HG03521 (cell line): ENCODE data around the gene TMEM120B.

ENCODE experiments used
- ATAC-seq: cut with Tn5 transposase; IDR thresholded peaks from one replicate; pipeline ENCODE4 v1.9.1; 2021; ENCODE audit warnings: mild to moderate bottlenecking, moderate library complexity; ENCODE audit not compliant: unreplicated experiment

The TMEM120B gene

DNA sequence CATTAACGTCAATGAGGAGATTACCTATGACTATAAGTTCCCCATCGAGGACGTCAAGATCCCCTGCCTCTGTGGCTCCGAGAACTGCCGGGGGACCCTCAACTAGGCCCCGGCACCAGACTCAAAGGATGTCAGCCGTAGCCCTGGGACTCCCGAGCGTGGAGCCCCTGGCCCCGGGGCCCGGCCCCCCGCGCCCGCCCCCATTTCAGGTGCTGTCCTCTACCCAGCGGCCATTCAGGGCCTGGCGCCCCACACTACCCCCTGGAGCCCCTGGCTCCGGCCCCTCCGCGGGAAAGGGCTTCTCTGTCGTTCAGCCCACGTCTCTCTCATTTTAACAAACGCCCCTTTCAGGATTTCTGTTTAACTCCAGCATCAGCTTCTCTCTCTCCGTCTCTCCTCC lies 117.6 kb downstream of the TMEM120B start:
- ATAC-seq = no peak

DNA sequence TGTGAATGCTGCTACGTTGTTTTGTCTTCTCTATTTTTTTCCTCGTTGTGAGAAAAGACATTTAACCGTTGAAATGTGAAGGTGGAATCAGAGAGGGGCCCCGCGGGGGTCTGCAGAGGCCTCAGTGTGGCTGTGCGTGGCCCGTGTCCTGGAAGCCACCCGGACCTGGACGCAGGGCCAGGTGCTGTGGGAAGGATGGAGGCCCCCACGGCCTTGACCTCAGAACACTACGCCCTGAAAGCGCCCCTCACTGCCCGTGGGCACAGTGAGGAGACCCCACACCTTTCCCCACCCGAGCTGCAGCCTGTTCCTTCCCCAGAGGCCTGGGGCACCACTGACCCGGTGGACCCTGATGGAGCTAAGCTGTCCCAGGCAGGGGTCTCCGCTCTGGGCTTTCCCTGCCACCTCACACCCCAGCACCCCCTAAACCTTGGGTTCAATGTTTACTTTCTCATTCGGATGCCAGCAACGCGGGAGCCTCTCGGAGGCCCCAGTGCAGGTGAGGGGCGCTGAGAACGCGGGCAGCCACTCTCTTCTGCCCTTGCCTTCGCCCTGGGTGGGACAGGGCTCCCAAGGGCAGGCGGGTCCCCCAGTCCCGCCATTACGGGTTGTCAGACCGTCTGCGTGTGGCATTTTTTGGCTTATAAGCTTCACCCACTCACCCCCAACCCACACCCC lies 118.2 kb downstream of the TMEM120B start:
- ATAC-seq = no peak
